Stimulated activated CD8-positive, alpha-beta memory T cell treated with anti-CD3 and anti-CD28 coated beads, Interleukin-7, amount 100 ng/mL, for 48 hours (primary cell): ENCODE measurements around the gene BTK.
A peak's percentile ranks its signal among the peaks of the same experiment; 100 is the strongest.

Experiments
- DNase-seq, 2 donors: peaks; one replicate each; pipeline ENCODE4 v3.0.0-alpha.2; 2020; ENCODE audit warnings: low read depth in 1 of 2; ENCODE audit errors: extremely low read depth in 1 of 2

Gene BTK

DNA sequence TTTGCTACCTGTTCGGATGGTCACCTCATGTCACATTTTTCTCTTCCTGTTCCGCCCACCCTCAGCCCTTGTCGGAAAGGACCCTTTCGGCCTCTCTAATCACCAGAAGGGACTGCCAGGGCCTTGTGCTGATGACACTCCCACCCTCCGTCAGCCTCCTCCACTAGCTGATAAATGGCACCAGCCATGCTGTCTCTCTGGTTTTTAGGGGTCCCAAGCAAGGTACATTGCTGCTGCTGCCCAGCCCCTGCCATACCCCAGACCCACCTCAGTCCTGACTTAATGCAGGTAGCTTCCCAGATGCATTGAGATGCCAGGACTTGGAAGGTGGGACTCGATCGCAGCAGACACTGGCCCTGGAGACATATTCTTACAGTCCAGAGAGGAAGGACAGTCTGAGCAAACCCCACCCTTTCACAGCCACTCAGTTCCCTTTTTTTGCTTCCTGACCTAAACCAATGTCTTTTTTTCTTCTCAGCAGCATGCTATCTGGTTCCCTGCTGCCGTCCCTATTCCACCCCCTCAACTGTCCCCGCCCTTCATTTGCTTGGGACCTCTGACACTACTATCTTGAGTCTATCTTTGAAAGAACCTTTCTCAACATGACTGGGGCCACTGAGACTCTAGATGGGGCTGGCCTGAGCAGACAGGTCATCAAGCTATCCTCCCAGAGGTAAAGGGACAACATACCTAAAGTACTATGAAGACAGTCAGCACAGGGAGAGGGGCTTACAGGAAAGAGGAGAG is at the start of gene BTK:
BTK (minus strand) TSS at position 397 of the 747 bp plus-strand sequence. CDS start 10,907 bp downstream, outside the sequence.
- no peak for DNase-seq

DNA sequence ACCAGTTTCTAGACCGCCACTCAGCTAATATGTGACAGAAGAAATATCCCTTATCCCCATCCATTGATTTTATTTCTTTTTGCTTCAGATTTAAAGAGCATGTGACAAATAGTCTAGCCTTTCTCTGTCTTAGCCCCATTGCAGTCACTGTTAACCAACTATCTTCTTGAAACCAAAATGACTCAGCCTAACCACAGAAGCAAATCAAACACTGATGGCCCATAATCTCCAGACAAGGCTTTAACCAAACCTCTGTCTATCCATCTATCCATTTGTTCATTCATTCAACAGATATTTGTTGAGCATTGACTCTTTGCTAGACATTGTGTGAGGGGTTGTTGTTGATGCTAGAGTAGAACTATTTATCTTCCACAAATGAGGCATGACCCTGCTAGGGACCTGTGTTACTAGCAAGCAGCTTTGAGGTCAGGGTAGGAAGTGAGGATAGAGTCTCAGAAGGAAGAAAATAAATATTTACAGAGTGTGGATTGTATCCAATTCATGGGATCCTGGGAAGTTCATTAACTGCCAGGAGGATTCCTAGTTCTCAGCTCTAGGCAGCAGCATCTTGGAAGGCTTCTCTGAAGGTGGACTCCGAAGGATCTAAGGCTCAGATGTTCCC is 44.6 kb upstream of the BTK start:
- DNase-seq: no peak

- no peak for DNase-seq
Measured at GRCh38 chrX:101429934-101430333, 43.9 kb upstream of the BTK start.

DNA sequence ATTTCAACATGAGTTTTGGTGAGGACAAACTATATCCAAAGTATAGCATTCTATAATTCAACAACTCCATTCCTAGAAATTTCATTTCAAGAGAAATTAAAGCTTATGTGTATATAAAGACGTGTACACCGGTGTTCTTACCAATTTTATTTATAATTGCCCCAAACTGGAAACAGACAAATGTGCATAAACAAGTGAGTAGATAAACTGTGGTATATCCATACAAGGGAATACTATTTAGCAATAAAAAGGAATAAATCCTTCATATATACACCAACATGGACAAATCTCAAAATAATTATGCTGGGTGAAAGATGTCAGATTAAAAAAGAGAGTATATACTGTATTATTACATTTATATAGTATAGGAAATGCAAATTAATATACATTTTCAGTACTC is 42.0 kb upstream of the BTK start:
- DNase-seq: no peak

- no peak for DNase-seq
Measured at GRCh38 chrX:101419489-101419888, 33.5 kb upstream of the BTK start.

GRCh38 chrX:101417981-101418841 is 32.2 kb upstream of the BTK start:
- DNase-seq: peak in 1 of 2 donors; percentile 32

- no peak for DNase-seq
Measured at GRCh38 chrX:101417190-101417589, 31.2 kb upstream of the BTK start.

GRCh38 chrX:101416691-101417090 is 30.7 kb upstream of the BTK start:
- no peak for DNase-seq

DNA sequence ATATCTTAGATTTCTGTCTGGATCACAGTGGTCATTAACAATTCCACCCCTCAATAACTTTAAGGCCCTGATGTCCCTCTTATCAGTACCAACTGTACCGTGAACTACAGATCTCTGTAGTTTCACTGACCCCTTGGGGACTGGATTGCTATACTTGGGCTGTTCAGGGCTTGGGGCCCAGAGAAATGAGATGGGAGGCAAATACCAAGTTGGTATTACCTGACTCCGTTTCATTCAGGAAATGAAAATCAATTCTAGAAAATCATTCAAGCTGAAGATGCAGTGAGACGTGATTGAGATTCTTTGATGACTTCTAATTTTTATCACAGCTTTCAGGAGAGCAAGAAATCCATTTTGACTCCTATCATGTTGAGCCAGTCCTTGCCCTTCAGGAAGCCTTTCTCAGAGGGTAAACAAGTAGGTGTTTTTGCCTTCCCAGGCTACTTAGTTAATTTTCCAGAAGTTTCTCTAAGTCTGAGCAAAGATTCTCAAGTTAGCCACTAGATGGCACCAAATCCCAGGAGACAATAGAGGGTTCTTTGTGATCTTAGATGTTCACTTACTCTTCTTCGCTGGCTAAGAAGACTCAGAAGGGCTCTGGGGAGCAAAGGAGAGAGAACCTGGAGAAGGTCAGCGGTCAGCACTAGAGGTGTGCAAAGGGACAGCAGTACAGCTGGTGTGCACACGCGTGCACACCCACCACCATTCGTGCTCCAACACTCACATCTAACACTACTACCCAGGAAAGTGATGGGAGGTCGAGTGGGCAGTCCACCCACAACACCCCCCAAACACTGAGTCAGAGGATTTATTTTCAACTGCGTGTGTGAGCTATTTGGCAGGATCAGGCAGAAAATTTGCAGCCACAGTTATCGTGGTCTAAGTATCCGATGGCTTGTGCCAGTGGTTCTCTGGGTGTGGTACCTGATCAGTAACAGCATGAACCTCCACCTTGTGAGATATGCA is 29.5 kb upstream of the BTK start:
- no peak for DNase-seq

GRCh38 chrX:101411984-101412383 is 26.0 kb upstream of the BTK start:
- no peak for DNase-seq

GRCh38 chrX:101410461-101410860 is 24.5 kb upstream of the BTK start:
- no peak for DNase-seq

GRCh38 chrX:101409043-101409442 is 23.1 kb upstream of the BTK start:
- DNase-seq: no peak

- DNase-seq: no peak
Measured at GRCh38 chrX:101408532-101408841, 22.5 kb upstream of the BTK start.

DNA sequence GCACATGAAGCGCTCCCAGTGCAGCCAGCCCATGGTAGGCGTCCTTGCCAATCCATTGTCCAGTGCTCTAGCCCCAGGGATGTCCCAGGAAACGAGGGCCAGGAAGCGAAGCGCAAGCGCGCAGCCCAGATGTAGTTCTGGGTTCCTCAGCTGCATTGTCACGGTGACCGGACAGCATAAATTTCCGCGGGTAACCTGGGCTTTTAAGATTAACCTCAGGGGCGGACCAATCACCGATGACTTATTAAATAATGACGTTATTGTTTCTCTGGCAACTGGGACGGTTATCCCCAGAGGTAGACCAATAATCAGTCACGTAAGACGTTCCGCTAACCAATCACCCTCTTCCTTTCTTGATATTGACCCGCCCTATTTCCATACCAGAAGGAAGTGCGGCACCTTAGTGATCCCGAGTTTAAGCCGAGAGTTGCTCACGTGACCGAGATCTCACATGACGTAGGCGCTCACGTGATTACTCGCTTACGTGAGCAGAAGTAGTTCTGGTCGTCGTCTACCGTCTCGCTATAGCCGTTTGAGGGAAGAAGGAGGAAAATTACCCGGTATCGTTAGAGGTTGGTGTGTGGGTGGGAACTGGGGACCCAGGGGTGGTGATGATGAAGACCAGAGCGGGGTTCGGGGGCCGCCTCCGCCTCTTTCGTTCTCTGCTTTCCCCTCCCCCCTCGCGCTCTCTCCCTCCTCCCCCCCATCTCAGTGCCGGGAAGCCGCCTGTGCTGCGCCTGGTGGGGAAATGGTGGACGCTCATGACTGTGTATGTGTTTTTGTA is 21.9 kb upstream of the BTK start, which contains the start of the genes GLA and HNRNPH2:
GLA (minus strand) TSS at position 178 of the 784 bp plus-strand sequence; CDS start at position 156, 22 bp downstream.
HNRNPH2 (plus strand) TSS at position 475 of the 784 bp plus-strand sequence. CDS start 3,767 bp downstream, outside the sequence.
- peak; percentile 64 to 80 for DNase-seq

GRCh38 chrX:101407167-101407747 is 21.3 kb upstream of the BTK start:
- DNase-seq: no peak

GRCh38 chrX:101399825-101400224 is 13.8 kb upstream of the BTK start:
- no peak for DNase-seq

DNA sequence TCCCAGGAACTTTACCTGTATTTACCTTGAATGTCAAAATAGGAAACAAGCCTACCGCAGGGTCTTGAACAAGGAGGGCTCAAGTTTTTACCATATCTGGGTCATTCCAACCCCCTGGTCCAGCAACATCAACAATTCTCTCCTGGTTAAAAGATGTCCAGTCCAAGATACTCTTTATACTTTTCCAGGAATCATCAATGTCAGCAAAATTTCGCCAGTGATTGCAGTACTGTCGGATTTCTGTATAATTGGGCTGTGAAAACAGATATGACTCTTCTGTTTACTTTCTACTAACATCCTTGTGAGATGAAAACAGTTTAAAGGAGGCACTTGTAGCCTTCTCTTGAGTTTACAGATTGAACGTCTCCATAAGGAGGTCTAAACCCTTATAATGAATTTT is 12.7 kb upstream of the BTK start:
- no peak for DNase-seq

DNA sequence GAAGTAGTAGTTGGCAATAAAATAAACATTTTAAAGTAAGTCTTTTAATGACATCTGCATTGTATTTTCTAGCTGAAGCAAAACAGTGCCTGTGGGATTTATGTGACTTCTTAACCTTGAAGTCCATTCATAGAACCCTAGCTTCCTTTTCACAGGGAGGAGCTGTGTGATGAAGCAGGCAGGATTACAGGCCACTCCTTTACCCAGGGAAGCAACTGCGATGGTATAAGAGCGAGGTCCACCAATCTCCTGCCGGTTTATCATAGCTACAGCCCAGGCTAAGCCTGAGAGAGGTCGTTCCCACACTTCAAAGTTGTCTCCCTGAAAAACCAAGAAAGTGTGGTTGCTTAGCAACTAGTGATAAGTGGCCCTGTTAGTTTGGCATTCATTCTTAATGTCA is 11.8 kb upstream of the BTK start:
- DNase-seq: no peak

- DNase-seq: no peak
Measured at GRCh38 chrX:101395789-101396188, 9.8 kb upstream of the BTK start.
